NB4 (cell line): ENCODE data around the gene CCN2.

Experiments used
- MYC ChIP-seq: IDR thresholded peaks from 2 replicates; pipeline ENCODE4 v1.6.1; 2011; ENCODE audit warnings: low read depth, low read length
- POLR2A ChIP-seq: IDR thresholded peaks from 2 replicates; pipeline ENCODE4 v1.6.1; 2011; ENCODE audit warnings: mild to moderate bottlenecking; ENCODE audit not compliant: insufficient read length; ENCODE audit errors: extremely low read depth
- TF ChIP-seq, protein P1 (sequence below): IDR thresholded peaks from one replicate; pipeline ENCODE4 v1.5.1; 2012; ENCODE audit warnings: low read depth, low read length
- TF ChIP-seq, protein P2 (sequence below): IDR thresholded peaks from 2 replicates; pipeline ENCODE4 v1.6.1; 2011; ENCODE audit warnings: low read depth, low read length

DNA sequence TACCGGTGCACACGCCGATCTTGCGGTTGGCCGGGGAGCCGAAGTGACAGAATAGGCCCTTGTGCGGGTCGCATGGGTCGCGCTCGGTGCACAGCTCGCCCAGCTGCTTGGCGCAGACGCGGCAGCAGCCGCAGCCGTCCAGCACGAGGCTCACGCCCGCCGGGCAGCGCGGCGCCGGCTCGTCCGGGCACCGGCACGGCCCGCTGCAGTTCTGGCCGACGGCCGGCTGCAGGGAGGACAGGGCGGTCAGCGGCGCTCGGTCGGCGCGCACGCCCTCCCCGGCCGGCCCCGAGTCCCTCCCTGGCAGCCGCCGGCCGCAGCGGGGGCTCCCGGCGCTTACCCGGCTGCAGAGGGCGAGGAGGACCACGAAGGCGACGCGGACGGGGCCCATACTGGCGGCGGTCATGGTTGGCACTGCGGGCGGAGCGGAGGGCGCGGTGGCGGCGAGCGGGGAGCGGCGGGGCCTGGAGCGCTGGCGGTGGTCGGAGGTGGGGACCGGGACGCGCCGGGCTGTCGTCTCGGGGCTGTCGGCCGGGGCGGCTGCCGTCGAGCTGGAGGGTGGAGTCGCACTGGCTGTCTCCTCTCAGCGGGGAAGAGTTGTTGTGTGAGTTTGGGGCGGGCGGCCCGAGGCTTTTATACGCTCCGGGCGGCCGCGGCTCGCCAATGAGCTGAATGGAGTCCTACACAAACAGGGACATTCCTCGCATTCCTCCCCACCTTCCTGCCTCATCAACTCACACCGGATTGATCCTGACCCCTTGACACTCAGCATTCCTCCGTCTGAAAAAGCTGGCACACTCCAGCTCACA, at the start of gene CCN2:
- TF ChIP-seq, protein P1, sequence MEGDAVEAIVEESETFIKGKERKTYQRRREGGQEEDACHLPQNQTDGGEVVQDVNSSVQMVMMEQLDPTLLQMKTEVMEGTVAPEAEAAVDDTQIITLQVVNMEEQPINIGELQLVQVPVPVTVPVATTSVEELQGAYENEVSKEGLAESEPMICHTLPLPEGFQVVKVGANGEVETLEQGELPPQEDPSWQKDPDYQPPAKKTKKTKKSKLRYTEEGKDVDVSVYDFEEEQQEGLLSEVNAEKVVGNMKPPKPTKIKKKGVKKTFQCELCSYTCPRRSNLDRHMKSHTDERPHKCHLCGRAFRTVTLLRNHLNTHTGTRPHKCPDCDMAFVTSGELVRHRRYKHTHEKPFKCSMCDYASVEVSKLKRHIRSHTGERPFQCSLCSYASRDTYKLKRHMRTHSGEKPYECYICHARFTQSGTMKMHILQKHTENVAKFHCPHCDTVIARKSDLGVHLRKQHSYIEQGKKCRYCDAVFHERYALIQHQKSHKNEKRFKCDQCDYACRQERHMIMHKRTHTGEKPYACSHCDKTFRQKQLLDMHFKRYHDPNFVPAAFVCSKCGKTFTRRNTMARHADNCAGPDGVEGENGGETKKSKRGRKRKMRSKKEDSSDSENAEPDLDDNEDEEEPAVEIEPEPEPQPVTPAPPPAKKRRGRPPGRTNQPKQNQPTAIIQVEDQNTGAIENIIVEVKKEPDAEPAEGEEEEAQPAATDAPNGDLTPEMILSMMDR, result no peak
- TF ChIP-seq POLR2A (no peak), MYC (no peak)
- TF ChIP-seq, protein P2, sequence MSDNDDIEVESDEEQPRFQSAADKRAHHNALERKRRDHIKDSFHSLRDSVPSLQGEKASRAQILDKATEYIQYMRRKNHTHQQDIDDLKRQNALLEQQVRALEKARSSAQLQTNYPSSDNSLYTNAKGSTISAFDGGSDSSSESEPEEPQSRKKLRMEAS, result no peak
